HepG2 (cell line): ENCODE results near the gene STK4. TPM values are rescaled to one million over a fixed set of nuclear protein-coding genes. Genes with fewer than 3 reads are reported as not detected.

Experiments used
- ATAC-seq: fragments of 200-7000 bp; cut with Tn5 transposase; 3 replicates; pipeline ENCODE4 v1.9.1; 2020; ENCODE audit warnings: mild to moderate bottlenecking, moderate library complexity
- BruUV-seq: library from RNA; stranded (reverse); fragments of 400-500 nt; replicated peaks from 2 replicates; lab custom pipeline; 2021; lab: Mats Ljungman, UMichigan
- CTCF ChIA-PET: fragments of 300-600 bp; formaldehyde crosslinking; extraction: SDS; loops from one replicate; lab custom pipeline; 2021; ENCODE audit warnings: low total read pairs, inconsistent platforms, low intra/inter-chr PET ratio; lab: Yijun Ruan, JAX
- POLR2A ChIA-PET: fragments of 350-600 bp; sonication (Branson Sonifier 250); formaldehyde crosslinking; loops from one replicate; lab custom pipeline; 2020; ENCODE audit warnings: antibody characterized with exemption, inconsistent platforms; lab: Yijun Ruan, JAX
- DNase-seq: peaks from one replicate; pipeline ENCODE4 v3.0.0-alpha.2; 2015; ENCODE audit warnings: low spot score
- FAIRE-seq: peaks from 3 replicates; lab custom pipeline; 2011; peaks lifted over from hg19 to GRCh38; lab: Jason Lieb, UNC
- H2AFZ ChIP-seq: one replicate; pipeline ENCODE4 v1.6.1; 2011; ENCODE audit warnings: low read length, inconsistent platforms
- H3K27ac ChIP-seq: fragments of 300-600 bp; 3 replicates; pipeline ENCODE4 v1.8.0; 2011; ENCODE audit warnings: mixed run types, mild to moderate bottlenecking, mixed read lengths, low read length, inconsistent platforms; ENCODE audit not compliant: insufficient read depth; ENCODE audit errors: extremely low read length
- H3K27me3 ChIP-seq, 2 experiments: fragments of 200-600 bp in 1 of 2; 2 replicates in 1 of 2; 3 replicates in 1 of 2; pipeline versions ENCODE4 v1.6.0 to v1.8.0; 2011; ENCODE audit warnings: low read length in 2 of 2, mild to moderate bottlenecking in 2 of 2, moderate library complexity in 2 of 2, inconsistent platforms in 1 of 2; ENCODE audit not compliant: insufficient read depth in 2 of 2, control insufficient read depth in 1 of 2
- H3K36me3 ChIP-seq, 2 experiments: fragments of 200-600 bp in 1 of 2; replicated peaks in 1 of 2; 2 replicates in 1 of 2; 3 replicates in 1 of 2; pipeline versions ENCODE4 v1.5.1 to v1.8.0; 2011; ENCODE audit warnings: low read length in 2 of 2, inconsistent platforms in 1 of 2; ENCODE audit not compliant: insufficient read depth in 2 of 2, control insufficient read depth in 1 of 2
- H3K4me1 ChIP-seq: 2 replicates; pipeline ENCODE4 v1.5.1; 2012; ENCODE audit warnings: low read length, inconsistent platforms; ENCODE audit not compliant: insufficient read depth
- H3K4me2 ChIP-seq: 2 replicates; pipeline ENCODE4 v1.6.0; 2011; ENCODE audit warnings: low read depth, low read length, inconsistent platforms
- H3K4me3 ChIP-seq, 3 experiments: fragments of 200-600 bp in 1 of 3; sonication (generic), shearing (Covaris generic) in 1 of 3; replicated peaks in 1 of 3; 2 replicates each; pipeline ENCODE4 v1.5.1; 2011 to 2016; ENCODE audit warnings: low read length in 3 of 3, inconsistent platforms in 2 of 3, low read depth in 2 of 3, mild to moderate bottlenecking in 2 of 3, control low read depth in 1 of 3, mixed read lengths in 1 of 3; ENCODE audit not compliant: insufficient read depth in 1 of 3
- H3K79me2 ChIP-seq: one replicate; pipeline ENCODE4 v1.6.1; 2011; ENCODE audit warnings: low read length, inconsistent platforms; ENCODE audit not compliant: insufficient read depth
- H3K9ac ChIP-seq: 2 replicates; pipeline ENCODE4 v1.6.0; 2011; ENCODE audit warnings: mild to moderate bottlenecking, low read depth, low read length, inconsistent platforms; ENCODE audit not compliant: insufficient read depth
- H3K9me3 ChIP-seq: 2 replicates; pipeline ENCODE4 v1.5.1; 2012; ENCODE audit warnings: mild to moderate bottlenecking, low read length
- H4K20me1 ChIP-seq: 2 replicates; pipeline ENCODE4 v1.6.0; 2011; ENCODE audit warnings: inconsistent platforms, mild to moderate bottlenecking, low read length, moderate library complexity; ENCODE audit not compliant: insufficient read depth
- ETS1 ChIP-seq: sonication (generic); formaldehyde crosslinking; IDR thresholded peaks from 2 replicates; pipeline ENCODE4 v1.4.0; 2020; ENCODE audit warnings: missing genetic modification reagents
- FOSL2 ChIP-seq: sonication (generic); formaldehyde crosslinking; IDR thresholded peaks from 2 replicates; pipeline ENCODE4 v1.4.0; 2020; ENCODE audit warnings: missing genetic modification reagents
- GATA4 ChIP-seq: sonication (generic); IDR thresholded peaks from 2 replicates; pipeline ENCODE4 v1.6.1; 2016; ENCODE audit warnings: antibody characterized with exemption, low read depth, borderline replicate concordance
- MBD4 ChIP-seq: IDR thresholded peaks from 2 replicates; pipeline ENCODE4 v1.6.1; 2012; ENCODE audit warnings: low read length, inconsistent platforms, borderline replicate concordance
- MEIS1 ChIP-seq: sonication (generic); formaldehyde crosslinking; IDR thresholded peaks from 2 replicates; pipeline ENCODE4 v1.9.0; 2021; ENCODE audit warnings: mild to moderate bottlenecking, missing genetic modification reagents, moderate library complexity, borderline replicate concordance
- NFE2 ChIP-seq: sonication (generic); formaldehyde crosslinking; IDR thresholded peaks from 2 replicates; pipeline ENCODE4 v1.4.0; 2020; ENCODE audit warnings: missing genetic modification reagents
- TAF15 ChIP-seq: fragments of 200-400 bp; formaldehyde crosslinking; IDR thresholded peaks from one replicate; pipeline ENCODE4 v1.6.1; 2018; ENCODE audit warnings: mild to moderate bottlenecking, low read depth, low read length; ENCODE audit not compliant: poor library complexity, severe bottlenecking
- ZSCAN9 ChIP-seq: IDR thresholded peaks from 2 replicates; pipeline ENCODE4 v1.6.1; 2016; ENCODE audit warnings: borderline replicate concordance
- WGBS: methylation state at CpG from one replicate; pipeline ENCODE4 v1.1.6; 2017; ENCODE audit warnings: low lambda C conversion rate; 5-methylcytosine and 5-hydroxymethylcytosine counted together
- in situ Hi-C: cut with HindIII; loops from 2 replicates; pipeline ENCODE4 v1.10.0; 2017; ENCODE audit warnings: low pct_unique_long_range_greater_than_20kb; ENCODE audit not compliant: extremely low pct_ligation_motif_present
- intact Hi-C: fragments of 100-400 bp; cut with micrococcal nuclease; formaldehyde crosslinking; loops from one replicate; pipeline ENCODE4 v1.10.0; 2022; ENCODE audit not compliant: unreplicated experiment
- polyA plus RNA-seq, 8 experiments: library from polyadenylated mRNA; depleted of rRNA in 3 of 8; stranded (reverse) in 7 of 8; unstranded in 1 of 8; fragments of >200 nt; fragmentation: Illumina TruSeq in 4 of 8; extraction: Trizol in 4 of 8; gene quantifications; 2 replicates each; pipeline versions ENCODE4 v1.2.1 to v1.2.3, GENCODE V29; 2011 to 2016; ENCODE audit warnings: low read depth in 4 of 8, missing spikeins in 1 of 8, mixed read lengths in 1 of 8; ENCODE audit not compliant: insufficient read depth in 1 of 8
- total RNA-seq, 5 experiments: library from RNA; depleted of rRNA; stranded (reverse); fragments of >200 nt; fragmentation: Illumina TruSeq; extraction: Trizol; gene quantifications; 2 replicates each; pipeline ENCODE4 v1.2.3, GENCODE V29; 2016; ENCODE audit warnings: low read depth in 1 of 5
- TF ChIP-seq, protein P1 (sequence below): sonication (generic); formaldehyde crosslinking; conservative IDR thresholded peaks from 2 replicates; pipeline ENCODE4 v1.4.0; 2020; ENCODE audit warnings: missing genetic modification reagents
- TF ChIP-seq, protein P2 (sequence below): sonication (generic); formaldehyde crosslinking; IDR thresholded peaks from 2 replicates; pipeline ENCODE4 v1.8.1; 2023; ENCODE audit warnings: mild to moderate bottlenecking, missing genetic modification reagents

The STK4 gene
- total and polyA plus RNA-seq, 2 of the 13 experiments (the other 11 are each of a cell fraction or from before 2014, with no cell fraction given) = 25.6 to 38.3 TPM

GRCh38 chr20:45032781-45033180 lies 66.5 kb downstream of the STK4 start:
- Histone ChIP-seq H3K9ac (no peak overlapping the region), H3K79me2 (peaks cover 2% of the 10 kb centered on the region), H3K4me3 (no peak overlapping the region), H3K36me3 (peaks cover 5 to 50% of the 10 kb centered on the region in 2 experiments), H3K27me3 (no peaks in the 10 kb centered on the region), H3K27ac (no peak overlapping the region), H3K4me1 (no peaks in the 10 kb centered on the region), H3K4me2 (no peak overlapping the region), H4K20me1 (no peaks in the 10 kb centered on the region), H2AFZ (no peak overlapping the region), H3K9me3 (no peaks in the 10 kb centered on the region)
- ATAC-seq (no peak), DNase-seq (no peak), FAIRE-seq (no peak)
- no TSS peak for BruUV-seq
- in situ Hi-C loops = no loop called here
- no peak for TF ChIP-seq MBD4
- no peak for TF ChIP-seq TAF15
- TF ChIP-seq, protein P1, sequence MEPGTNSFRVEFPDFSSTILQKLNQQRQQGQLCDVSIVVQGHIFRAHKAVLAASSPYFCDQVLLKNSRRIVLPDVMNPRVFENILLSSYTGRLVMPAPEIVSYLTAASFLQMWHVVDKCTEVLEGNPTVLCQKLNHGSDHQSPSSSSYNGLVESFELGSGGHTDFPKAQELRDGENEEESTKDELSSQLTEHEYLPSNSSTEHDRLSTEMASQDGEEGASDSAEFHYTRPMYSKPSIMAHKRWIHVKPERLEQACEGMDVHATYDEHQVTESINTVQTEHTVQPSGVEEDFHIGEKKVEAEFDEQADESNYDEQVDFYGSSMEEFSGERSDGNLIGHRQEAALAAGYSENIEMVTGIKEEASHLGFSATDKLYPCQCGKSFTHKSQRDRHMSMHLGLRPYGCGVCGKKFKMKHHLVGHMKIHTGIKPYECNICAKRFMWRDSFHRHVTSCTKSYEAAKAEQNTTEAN (CRISPR knock-in tag) = no peak
- TF ChIP-seq ETS1 (CRISPR knock-in tag) = no peak
- TF ChIP-seq FOSL2 (CRISPR knock-in tag) = no peak
- TF ChIP-seq ZSCAN9 = no peak
- no peak for TF ChIP-seq NFE2 (CRISPR knock-in tag)
- TF ChIP-seq, protein P2, sequence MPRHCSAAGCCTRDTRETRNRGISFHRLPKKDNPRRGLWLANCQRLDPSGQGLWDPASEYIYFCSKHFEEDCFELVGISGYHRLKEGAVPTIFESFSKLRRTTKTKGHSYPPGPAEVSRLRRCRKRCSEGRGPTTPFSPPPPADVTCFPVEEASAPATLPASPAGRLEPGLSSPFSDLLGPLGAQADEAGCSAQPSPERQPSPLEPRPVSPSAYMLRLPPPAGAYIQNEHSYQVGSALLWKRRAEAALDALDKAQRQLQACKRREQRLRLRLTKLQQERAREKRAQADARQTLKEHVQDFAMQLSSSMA (CRISPR knock-in tag) = no peak
- TF ChIP-seq GATA4 = no peak
- TF ChIP-seq MEIS1 (CRISPR knock-in tag) = no peak
- WGBS = 95% methylated on average over 3 of the region's 3 CpGs
- POLR2A ChIA-PET = no interaction called here
- intact Hi-C loops = no loop called here
- CTCF ChIA-PET = no interaction called here
